Neural crest cell (in vitro differentiated cells): Measurements from ENCODE around the gene OR4D2. TPM values are rescaled to one million over a fixed set of nuclear protein-coding genes. Genes with fewer than 3 reads are reported as not detected.
"Not testable (repeated sequence)": the region's sequence is repeated elsewhere in the genome, so short reads cannot be mapped to it uniquely, and the experiment has no call there.

Source experiments
- DNase-seq: peaks from one replicate; pipeline ENCODE4 v3.0.0; 2021; ENCODE audit warnings: low read depth, mixed read lengths, low spot score
- H3K27ac Mint-ChIP-seq: one replicate; pipeline ENCODE4 v1.8.0; 2021; ENCODE audit warnings: mild to moderate bottlenecking, mixed read lengths; ENCODE audit not compliant: unreplicated experiment
- H3K27me3 Mint-ChIP-seq: 2 replicates; pipeline ENCODE4 v1.8.0; 2021; ENCODE audit warnings: low read depth, mild to moderate bottlenecking, mixed read lengths
- H3K36me3 Mint-ChIP-seq: 2 replicates; pipeline ENCODE4 v1.8.0; 2021; ENCODE audit warnings: low read depth, mild to moderate bottlenecking, mixed read lengths
- H3K4me1 Mint-ChIP-seq: 2 replicates; pipeline ENCODE4 v1.8.0; 2021; ENCODE audit warnings: mixed read lengths
- H3K4me3 Mint-ChIP-seq: one replicate; pipeline ENCODE4 v1.8.0; 2021; ENCODE audit warnings: mild to moderate bottlenecking, mixed read lengths
- H3K9me3 Mint-ChIP-seq: 2 replicates; pipeline ENCODE4 v1.8.0; 2021; ENCODE audit warnings: mixed read lengths
- CTCF ChIP-seq: fragments of 200-600 bp; sonication (generic); conservative IDR thresholded peaks from 2 replicates; pipeline ENCODE4 v1.5.0; 2021; ENCODE audit warnings: antibody characterized with exemption, mild to moderate bottlenecking
- total RNA-seq: library from RNA; stranded (reverse); gene quantifications from 2 replicates; pipeline ENCODE4 v1.2.1, GENCODE V29; 2021

OR4D2 gene
- total RNA-seq, 1 donor from 2014 or later = not detected

DNA sequence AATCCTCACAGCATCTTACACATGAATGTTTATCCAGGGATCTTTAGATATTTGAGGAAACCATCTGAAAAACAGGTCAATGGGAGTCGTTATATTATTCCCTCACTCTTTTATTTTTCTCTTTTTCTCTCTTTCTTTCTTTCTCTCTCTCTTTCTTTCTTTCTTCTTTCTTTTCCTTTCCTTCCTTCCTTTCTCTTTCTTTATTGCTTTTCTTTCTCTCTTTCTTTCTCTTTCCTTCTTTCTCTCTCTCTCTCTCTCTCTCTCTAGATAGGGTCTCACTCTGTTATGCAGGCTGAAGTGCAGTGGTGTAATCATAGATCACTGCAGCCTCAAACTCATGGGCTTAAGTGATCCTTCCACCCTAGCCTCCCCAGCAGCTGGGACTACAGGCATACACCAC lies 38.9 kb upstream of the OR4D2 start:
- H3K4me1 Mint-ChIP-seq = no peaks in the 10 kb centered on the region
- no peak overlapping the region for H3K4me3 Mint-ChIP-seq
- no peak for TF ChIP-seq CTCF
- DNase-seq = no peak
- peaks cover 71% of the 10 kb centered on the region for H3K27me3 Mint-ChIP-seq
- no peaks in the 10 kb centered on the region for H3K9me3 Mint-ChIP-seq
- no peaks in the 10 kb centered on the region for H3K36me3 Mint-ChIP-seq
- H3K27ac Mint-ChIP-seq = no peak overlapping the region

DNA sequence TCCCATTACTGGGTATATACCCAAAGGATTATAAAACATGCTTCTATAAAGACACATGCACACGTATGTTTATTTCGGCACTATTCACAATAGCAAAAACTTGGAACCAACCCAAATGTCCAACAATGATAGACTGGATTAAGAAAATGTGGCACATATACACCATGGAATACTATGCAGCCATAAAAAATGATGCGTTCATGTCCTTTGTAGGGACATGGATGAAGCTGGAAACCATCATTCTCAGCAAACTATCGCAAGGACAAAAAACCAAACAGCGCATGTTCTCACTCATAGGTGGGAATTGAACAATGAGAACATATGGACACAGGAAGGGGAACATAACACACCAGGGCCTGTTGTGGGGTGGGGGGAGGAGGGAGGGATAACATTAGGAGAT lies 34.1 kb upstream of the OR4D2 start:
- not testable (repeated sequence) for H3K36me3 Mint-ChIP-seq, H3K4me1 Mint-ChIP-seq, H3K27ac Mint-ChIP-seq, H3K9me3 Mint-ChIP-seq, DNase-seq, H3K4me3 Mint-ChIP-seq
- peaks cover 87% of the 10 kb centered on the region for H3K27me3 Mint-ChIP-seq

DNA sequence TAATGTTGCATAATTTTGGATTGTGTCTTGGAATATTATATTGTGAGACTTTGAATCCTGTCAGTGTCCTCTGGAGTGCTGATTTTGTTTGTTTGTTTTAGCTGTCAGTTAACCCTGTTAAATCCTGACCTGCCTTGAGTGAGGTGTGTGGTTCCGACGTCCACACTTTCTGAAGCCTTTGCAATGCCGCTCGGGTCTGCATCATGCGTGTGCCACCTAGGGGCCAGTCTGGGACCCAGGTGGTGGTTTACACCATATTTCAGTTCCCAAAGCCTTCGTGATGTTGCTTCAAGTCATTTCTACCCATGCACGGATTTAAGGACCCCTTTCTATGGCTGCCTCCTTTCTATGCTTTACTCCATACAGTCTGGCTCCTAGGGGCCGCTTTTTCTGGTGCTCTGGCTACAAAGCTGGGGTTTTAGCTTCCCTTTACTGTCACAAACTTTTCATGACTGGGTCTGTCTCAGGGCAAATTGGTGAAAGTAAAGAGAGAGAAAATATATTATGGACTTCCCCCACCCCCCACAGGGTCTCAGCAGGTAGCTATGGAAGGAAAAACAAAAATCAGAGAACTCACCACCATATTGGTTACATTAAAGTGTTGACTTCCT lies 30.0 kb upstream of the OR4D2 start:
- no peak for DNase-seq
- no peak overlapping the region for H3K4me3 Mint-ChIP-seq
- peak; percentile 54 for TF ChIP-seq CTCF
- no peaks in the 10 kb centered on the region for H3K4me1 Mint-ChIP-seq
- no peak overlapping the region for H3K27ac Mint-ChIP-seq
- H3K36me3 Mint-ChIP-seq = no peaks in the 10 kb centered on the region
- H3K27me3 Mint-ChIP-seq = peaks cover 85% of the 10 kb centered on the region
- no peaks in the 10 kb centered on the region for H3K9me3 Mint-ChIP-seq

DNA sequence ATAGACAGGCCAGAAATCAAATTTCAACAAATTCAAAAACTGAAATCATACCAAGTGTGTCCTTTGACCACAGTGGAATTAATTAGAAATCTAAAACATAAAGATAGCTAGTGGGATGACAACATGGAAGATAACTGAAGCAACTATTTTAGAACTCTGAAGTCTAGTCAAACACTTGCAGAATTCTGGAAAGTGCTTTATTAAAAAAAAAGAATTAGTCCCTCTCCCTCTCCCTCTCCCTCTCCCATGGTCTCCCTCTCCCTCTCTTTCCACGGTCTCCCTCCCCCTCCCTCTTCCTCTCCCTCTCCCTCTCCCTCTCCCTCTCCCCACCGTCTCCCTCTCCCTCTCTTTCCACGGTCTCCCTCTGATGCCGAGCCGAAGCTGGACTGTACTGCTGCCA lies 25.3 kb upstream of the OR4D2 start:
- H3K27me3 Mint-ChIP-seq = peaks cover 68% of the 10 kb centered on the region
- no peak for DNase-seq
- no peaks in the 10 kb centered on the region for H3K4me1 Mint-ChIP-seq
- peaks cover 11% of the 10 kb centered on the region for H3K9me3 Mint-ChIP-seq
- H3K36me3 Mint-ChIP-seq = peaks cover 11% of the 10 kb centered on the region
- TF ChIP-seq CTCF = no peak
- H3K4me3 Mint-ChIP-seq = no peak overlapping the region
- no peak overlapping the region for H3K27ac Mint-ChIP-seq

DNA sequence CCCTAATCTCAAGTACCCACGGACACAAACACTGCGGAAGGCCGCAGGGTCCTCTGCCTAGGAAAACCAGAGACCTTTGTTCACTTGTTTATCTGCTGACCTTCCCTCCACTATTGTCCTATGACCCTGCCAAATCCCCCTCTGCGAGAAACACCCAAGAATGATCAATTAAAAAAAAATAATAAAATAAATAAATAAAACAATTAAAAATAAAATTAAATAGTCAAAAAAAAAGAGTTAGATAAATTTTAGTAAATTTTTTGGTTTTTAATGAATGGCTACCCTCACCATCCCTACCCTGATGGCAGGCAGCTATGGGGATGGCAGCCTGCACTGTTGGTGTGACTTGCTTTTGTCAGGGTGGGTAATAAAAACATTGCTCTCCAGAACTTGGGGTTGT lies 23.4 kb upstream of the OR4D2 start:
- Mint-ChIP-seq H3K9me3 (peaks cover 11% of the 10 kb centered on the region), H3K36me3 (peaks cover 11% of the 10 kb centered on the region), H3K27me3 (peaks cover 68% of the 10 kb centered on the region)
- not testable (repeated sequence) for DNase-seq, H3K4me3 Mint-ChIP-seq, H3K27ac Mint-ChIP-seq, H3K4me1 Mint-ChIP-seq

- peaks cover 11% of the 10 kb centered on the region for H3K36me3 Mint-ChIP-seq
- H3K4me1 Mint-ChIP-seq = no peaks in the 10 kb centered on the region
- peaks cover 11% of the 10 kb centered on the region for H3K9me3 Mint-ChIP-seq
- no peak overlapping the region for H3K27ac Mint-ChIP-seq
- TF ChIP-seq CTCF = no peak
- no peak overlapping the region for H3K4me3 Mint-ChIP-seq
- DNase-seq = no peak
- peaks cover 68% of the 10 kb centered on the region for H3K27me3 Mint-ChIP-seq
Observed at GRCh38 chr17:58144801-58145200, 22.0 kb upstream of the OR4D2 start.
